GM18508 (cell line): ENCODE data around the gene MTHFR.

Source experiments
- ATAC-seq: cut with Tn5 transposase; IDR thresholded peaks from one replicate; pipeline ENCODE4 v1.9.1; 2021; ENCODE audit warnings: moderate number of reproducible peaks; ENCODE audit not compliant: insufficient read depth, unreplicated experiment

Gene MTHFR

DNA sequence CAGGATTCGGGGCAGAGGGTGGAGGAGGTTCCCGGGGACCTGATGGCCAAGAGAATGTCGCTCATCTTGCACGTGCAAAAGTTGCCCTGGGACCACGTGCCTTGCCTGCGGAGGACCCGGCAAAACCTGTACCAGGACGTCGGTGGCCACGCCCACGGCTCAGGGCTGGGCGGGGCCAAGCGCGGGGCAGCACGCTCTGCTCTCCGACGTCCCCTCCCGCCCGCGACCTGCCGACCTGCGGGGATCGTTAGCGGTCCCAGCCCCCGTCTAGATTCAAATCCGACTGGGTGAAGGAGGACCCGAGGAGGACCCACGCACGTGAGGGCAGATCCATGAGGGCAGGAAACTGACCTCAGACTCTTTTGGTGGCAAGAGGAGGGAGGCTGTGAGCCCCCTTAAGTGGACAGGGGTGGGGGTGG is 43.8 kb downstream of the MTHFR start, which contains the start of gene C1orf167:
C1orf167 (plus strand) TSS at position 206 of the 419 bp plus-strand sequence. CDS start 2,208 bp downstream, outside the sequence.
- ATAC-seq, result no peak

DNA sequence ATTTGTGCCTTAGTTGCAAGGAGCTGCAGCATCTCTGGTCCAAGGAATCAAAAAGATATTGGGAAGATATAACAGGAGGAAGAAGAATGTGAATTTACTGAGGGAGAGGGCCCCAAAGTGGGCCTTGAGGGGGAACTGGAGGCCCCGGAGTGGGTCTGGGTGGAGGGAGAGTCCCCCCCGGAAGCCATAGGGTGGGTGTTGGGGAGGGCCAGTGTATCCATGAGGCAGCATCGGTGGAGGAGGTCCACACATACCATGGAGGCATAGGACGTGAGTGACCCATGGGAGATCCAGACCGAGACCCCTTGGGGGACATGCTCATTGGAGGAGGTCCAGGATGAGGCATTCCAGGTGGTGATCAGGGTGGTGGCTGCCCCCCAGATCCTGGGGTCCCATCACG is 44.5 kb downstream of the MTHFR start:
- no peak for ATAC-seq

DNA sequence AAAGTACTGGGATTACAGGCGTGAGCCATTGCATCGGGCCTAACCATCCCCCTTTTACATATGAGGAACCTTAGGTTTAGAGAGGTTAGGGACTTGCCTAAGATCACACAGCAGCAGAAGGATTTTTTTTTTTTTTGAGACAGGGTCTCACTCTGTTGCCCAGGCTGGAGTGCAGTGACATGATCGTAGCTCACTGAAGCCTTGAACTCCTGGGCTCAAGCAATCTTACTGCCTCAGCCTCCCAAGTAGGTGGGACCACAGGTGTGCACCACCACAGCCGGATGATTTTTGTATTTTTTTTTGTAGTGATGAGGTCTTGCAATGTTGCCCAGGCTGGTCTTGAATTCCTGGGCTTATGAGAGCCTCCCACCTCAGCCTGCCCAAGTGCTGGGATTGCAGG is 46.0 kb downstream of the MTHFR start:
- ATAC-seq, result no peak

DNA sequence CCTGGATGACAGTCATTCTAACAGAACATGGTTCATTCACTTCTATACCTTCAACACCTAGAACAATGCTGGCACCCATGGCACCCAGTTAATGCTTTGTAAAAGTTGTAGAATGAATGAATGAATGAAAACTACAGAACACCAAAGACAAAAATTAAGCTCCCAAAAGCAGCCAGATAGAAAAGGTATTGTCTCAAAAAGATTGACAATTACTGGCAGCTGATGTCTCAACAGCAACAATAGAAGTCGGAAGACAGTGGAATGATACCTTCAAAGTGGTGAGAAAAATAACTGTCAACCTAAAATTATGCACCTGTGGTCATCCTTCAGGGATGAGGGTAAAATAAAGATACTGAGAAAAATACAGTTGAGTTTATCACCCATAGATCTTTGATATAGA is 48.7 kb downstream of the MTHFR start:
- no peak for ATAC-seq

DNA sequence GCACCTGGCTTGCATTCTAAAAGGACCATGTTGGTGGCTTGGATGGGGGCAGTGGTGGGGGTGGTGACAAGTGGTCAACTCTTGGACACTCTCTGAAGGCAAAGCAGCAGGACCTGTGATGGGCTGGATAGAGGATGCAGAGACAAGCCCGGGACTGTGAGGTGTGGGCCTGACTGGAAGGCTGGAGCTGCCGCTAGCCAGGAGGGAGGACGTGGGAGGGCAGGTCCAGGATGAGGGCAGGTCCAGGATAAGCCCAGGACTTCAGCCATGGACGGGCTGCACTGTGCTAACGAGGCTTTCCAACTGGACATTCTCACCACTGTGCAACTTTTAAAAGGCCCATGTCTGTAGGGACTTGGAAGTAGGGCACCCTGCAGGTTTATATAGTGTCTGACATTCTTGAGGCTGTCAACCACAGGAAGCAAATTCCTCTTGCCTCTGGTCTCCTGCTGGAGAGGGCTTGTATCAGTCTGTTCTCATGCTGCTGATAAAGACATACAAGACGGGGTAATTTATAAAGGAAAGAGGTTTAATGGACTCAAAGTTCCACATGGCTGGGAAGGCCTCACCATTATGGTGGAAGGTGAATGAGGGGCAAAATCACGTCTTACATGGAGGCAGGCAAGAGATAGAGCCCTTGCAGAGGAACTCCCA is 52.1 kb downstream of the MTHFR start:
- no peak for ATAC-seq

DNA sequence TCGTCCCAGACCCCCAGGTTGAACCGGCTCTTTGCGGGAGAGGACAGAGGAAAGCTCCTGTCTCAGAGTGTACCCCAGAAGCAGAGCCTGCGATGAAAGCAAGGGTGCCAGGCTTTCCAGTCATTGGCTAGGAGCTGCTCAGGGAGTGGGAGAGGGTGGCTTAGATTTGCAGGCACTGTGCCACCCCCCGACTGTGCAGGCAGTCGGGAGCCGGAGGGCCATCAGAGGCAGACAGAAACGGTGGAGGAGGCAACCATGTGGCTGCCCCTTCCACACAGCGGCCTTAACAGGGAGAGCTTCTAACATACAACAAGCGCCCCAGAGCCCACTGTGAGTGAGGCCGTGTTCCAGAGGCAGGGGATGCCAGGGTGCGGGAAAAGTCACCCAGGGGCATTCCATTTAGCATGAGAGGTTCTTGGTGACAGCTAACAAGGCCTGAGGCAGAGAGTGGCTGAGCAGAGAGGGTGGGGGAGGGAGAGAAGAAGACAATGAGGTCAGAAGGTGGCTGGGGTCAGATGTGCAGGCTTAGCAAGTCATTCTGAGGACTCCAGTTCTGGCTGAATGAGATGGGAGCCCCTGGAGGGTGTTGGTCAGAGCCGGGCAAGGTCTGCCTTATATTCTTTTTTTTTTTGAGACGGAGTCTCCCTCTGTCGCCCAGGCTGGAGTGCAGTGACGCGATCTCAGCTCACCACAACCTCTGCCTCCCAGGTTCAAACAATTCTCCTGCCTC is 53.2 kb downstream of the MTHFR start:
- ATAC-seq, result no peak

DNA sequence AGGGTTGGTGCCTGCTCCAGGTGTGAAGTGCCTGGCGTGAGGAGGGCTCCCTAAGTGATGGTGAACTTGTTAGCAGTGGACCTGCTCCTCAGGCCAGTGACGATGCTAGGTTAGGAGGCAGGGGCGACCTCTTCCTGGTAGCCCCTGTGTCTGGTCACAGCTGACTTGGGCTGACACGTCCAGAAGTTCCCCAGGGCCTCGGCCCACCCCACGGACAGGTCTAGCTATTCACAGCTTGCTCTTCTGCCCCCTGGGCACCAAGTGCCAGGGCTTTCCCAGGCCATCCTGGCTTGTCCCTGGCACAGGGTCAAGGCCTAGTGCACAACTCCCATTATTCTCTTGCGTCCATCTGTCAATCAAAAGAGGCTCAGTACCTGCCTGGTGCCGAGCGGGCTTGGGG is 54.7 kb downstream of the MTHFR start:
- ATAC-seq, result no peak

DNA sequence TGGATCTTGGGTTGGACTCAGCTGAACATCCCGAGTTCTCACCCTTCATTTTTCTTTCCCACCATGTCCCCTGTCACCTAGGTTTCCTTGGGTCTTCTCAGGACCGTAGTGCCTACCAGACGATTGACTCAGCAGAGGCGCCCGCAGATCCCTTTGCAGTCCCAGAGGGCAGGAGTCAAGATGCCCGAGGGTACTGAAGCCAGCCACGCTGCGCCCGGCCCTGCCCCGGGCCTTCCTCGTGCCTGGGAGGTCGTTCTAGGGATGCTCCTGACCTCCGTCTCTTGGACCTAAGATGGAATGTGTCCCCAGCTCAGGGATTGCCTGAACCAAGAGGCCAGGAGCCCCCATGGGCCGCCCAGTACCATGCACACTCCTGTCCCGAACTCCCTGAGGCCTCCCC is 55.8 kb downstream of the MTHFR start:
- ATAC-seq, result no peak

DNA sequence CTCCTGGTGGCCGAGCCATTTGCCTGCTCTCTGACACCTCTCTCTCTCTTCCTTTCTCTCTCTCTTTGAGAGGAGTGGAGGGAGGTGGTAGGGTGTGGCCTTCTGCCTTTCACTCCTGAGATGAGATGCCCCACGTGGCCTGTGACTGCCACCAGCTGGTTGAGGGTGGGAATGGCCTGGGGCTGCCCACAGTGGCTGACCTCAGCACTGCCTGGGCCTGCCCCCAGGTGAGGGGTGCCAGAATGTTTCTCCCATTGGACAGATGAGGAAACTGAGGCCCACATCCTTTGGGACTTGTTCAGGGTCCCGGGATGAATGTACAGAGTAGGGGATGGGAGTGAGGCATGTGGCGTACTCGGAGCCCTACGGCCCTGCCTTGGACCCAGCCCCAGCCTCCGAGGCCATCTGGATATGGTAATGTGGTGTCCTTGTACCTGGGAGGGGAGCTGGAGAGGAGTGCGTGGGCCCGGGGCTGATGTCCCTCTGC is 56.5 kb downstream of the MTHFR start:
- ATAC-seq, result no peak

DNA sequence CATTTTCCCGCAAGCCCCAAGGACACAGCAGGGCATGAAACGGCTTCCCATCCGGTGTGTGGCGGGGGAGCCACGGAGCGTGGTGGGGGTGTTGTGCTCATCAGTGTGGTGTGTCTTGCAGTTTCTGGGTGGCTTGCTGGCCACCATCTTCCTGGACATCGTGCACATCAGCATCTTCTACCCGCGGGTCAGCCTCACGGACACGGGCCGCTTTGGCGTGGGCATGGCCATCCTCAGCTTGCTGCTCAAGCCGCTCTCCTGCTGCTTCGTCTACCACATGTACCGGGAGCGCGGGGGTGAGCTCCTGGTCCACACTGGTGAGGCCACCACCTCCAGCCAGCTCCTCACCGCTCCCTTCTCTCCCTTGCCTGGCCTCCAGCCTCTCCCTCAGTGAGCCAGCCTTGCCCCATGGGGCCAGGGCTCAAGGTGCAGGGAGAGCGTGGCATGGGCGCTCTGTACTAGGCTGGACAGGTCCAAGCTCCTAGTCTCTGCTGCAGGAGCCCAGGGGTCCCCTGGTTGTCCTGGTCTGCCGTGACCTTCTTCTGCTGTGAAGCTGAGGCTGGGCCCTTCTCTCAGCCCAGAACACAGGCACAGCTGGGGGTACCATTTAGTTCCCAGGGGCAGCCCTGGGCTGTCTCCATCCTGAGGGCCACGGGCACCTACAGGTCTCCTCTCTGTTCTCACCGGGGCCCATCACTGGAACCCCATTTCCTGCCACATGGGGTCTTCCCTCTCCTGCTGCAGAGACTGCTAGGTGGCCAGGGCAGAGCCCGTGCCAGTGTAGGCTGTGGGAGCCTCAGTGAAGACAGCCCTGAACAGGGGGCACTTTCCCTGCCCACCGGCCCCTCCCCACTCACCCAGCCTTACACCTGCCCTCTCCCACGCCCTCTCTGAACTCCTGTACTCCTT is 57.2 kb downstream of the MTHFR start:
- ATAC-seq, result no peak

DNA sequence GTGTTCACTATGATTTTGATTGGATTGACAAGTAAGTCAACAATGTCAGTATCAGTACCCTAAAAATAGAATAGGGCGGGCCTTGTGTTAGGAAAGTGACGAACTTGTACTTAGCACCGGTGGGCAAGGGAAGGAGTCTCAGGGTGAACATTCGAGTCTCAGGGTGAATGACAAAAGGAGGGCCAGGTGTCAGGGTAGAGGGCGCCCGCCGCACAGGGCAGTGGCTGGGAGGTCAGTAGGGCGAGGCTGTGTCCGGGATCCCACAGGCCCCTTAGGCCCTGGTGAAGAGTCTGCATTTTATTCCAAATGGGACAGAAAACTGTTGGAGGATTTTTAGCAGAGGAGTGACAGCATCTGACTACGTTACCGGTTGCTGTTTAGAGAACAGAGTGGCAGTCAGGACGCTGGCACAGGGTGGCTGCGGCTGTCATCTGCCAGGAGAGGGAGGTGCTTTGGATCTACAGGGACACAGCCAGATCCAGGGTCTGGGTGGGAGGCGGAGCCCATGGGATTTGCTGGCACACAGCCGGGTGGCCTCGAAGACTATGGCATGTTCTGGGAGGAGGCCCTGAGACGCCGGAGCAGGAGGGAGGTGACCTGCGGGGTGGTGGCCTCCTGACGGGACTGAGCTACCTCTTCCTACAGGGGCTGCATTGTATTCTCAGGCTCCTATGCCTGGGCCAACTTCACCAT is 58.8 kb downstream of the MTHFR start:
- no peak for ATAC-seq

DNA sequence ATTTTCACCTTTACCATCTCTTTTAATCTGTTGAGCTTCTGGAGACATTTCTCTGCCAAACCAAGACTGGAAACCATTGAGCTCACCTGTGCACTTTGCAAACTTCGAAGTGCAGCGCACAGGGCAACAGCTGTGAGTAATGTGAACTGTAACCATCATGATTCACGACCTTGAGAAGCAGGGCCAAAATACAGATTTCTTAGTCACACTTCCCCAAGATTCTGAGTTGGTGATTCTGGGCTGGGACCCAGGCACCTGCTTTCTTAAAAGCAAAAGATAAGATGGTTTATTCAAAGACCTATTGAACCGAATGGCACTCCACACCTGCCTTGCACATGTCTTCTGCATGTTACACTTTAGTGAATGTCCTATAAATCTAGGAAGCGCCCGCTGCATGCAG is 59.7 kb downstream of the MTHFR start:
- ATAC-seq, result no peak

DNA sequence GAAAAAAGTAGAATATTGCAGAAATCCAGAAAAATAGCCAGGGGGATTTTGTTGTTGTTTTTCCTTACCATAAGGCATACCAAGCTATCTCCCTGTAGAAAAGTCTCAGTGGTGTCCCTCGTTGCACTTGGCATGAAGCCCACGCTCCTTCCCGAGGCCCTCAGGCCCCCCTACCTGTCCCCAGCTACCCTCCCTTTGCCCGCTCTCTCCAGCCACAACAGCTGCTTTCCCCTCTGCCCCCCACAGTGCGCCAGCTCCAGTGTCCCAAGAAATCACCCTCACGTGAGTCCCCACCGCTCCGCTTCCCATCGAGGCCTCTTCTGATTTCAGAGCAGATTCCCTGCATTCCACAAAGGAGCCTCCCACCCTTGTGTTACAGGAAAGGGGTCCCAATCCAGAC is 61.5 kb downstream of the MTHFR start:
- ATAC-seq, result no peak

DNA sequence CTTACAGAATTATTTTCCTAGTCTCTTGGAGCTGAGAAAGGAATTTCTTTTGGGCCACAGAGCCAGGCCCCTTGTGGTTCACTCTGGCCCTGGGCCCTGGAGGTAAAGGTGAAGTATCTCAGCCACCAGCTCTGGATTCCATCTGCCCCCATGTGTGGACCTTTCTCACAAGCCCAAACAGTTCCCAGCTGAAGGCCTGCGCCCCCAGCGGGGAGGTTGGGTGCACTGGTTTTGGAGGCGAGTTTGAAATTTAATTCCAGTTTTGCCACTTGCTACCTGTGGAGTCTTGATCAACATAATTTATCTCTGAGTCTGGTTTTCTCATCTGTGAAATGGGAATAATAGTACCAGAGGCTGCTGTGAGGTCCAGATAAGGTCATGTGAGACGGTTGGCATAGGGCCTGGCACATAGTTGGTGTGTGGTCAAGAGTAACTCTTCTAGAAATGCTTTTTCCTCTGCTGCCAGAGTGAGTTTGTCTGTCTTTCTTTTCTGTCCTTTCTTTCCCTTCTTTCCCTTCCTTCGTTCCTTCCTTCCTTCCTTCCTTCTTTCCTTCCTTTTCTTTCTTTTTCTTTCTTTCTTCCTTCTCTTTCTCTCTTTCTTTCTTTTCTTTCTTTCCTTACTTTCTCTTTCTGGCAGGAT is 63.7 kb downstream of the MTHFR start:
- no peak for ATAC-seq

DNA sequence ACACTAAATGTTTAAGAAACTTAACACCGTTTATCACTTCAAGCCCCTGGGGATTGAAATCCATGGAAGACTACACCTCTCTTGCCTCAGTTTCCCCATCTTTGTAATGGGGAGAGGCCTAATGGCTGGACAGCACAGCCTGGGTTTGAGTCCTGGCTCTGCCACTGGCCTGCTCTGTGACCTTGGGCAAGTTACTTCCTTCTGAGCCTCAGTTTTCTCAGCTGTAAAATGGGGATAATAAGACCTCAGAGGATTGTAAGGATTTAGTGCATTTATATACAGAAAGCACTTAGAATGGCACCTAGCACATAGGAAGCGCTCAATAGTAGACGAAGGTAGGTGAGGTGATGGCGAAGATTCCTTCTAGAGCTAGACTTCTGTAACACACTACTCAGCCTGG is 64.3 kb downstream of the MTHFR start:
- ATAC-seq, result no peak

DNA sequence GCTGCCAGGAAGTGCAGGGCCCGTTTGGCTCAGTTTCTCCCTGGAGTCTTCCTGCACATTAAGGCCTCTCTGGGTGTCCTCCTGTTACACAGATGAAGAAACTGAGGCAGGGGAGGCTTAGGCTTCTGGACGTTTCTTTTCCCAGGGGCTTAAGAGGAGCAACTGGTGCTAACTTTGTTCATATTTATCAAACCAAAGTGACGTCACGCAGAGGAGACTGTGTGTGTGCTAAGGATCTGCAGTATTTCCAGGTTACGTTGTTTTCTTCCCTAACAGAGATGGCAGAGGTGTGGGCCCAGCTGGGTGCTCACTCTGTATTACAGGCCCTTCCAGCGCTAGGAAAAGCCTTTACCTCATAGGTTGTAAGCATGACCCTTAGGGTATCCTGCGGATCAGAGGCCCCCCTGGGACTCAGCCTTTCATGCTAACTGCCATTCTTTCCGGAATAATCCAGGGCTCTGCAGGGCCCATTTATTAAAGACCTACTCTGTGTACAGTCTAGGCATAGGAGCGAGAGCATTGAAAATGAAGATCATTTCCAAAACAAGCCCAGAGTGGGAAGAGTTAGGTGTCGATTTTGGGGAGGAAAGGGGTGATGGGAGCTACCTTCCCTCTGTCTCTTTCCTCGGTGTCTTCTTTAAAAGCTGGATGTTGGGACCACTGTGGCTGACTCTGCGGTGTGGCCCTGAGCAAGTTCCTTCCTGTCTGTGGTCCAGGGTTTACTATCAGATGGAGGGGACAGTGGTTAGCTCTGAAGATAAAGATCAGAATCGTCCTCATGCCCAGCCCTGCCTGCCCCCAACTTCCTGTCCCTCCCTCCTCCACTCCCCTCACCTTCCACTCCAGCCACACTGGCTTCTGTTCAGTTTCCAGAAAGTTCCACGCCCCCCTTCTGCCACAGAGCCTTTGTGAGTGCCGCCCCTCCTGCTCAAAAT is 65.2 kb downstream of the MTHFR start:
- ATAC-seq, result no peak

DNA sequence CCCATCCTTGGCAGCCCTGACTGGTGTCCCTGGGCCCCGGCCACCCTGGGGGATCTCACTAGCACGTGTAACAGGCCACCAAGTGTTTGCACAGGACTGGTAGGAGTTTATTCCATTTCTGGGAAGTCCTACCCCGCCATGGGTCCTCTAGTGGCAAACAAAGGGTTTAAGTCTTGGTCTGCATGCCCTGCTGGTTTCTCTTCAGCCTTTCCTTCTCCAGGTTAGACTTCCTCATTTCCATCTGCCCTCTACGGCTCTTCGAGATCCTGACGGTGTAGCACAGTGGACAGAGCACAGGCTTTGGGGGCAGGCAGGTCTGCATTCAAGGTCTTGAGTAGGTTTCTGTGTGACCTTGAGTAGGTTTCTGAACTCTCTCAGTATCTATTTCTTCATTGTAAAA is 67.0 kb downstream of the MTHFR start:
- no peak for ATAC-seq

DNA sequence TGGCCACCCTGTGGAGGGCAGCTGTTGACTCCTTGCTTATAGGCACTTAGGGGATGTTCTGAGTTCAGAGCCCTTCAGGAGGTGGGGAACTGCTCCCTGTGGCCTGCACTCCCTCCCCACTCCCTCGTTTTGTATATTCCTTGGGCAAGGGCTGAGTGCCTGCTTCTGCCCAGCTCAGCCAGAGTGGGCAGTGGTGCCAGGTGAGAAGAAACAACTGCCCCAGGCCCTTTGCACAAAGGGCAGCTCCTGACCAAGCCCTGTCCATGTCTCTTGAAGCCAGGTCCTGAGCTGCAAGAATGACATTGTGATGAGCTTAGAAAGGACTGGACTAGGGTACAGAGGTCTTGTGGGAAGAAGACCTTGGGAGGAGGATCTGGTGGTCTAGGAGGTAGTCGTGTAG is 67.7 kb downstream of the MTHFR start:
- no peak for ATAC-seq
